Mucosa of descending colon (tissue), 3 donors: Measurements from ENCODE around the gene NR6A1. TPM values are rescaled to one million over a fixed set of nuclear protein-coding genes. Genes with fewer than 3 reads are reported as not detected.

Experiments
- ATAC-seq: fragments of 200-7000 bp; cut with Tn5 transposase; one replicate; pipeline ENCODE4 v1.9.1; 2020; ENCODE audit warnings: mild to moderate bottlenecking, moderate library complexity
- DNase-seq, 3 donors: peaks; one replicate each; pipeline ENCODE4 v3.0.0-alpha.2; 2020
- H3K36me3 ChIP-seq: fragments of 200-600 bp; one replicate; pipeline ENCODE4 v1.8.0; 2021; ENCODE audit warnings: low read depth, mild to moderate bottlenecking
- H3K4me1 ChIP-seq: fragments of 200-600 bp; one replicate; pipeline ENCODE4 v1.8.0; 2021; ENCODE audit warnings: low read depth, mild to moderate bottlenecking
- H3K4me3 ChIP-seq: fragments of 200-600 bp; one replicate; pipeline ENCODE4 v1.8.0; 2021; ENCODE audit warnings: mild to moderate bottlenecking
- H3K9me3 ChIP-seq: fragments of 200-600 bp; one replicate; pipeline ENCODE4 v1.8.0; 2021; ENCODE audit warnings: mild to moderate bottlenecking
- CTCF ChIP-seq: fragments of 200-600 bp; IDR thresholded peaks from one replicate; pipeline ENCODE4 v1.8.0; 2022; ENCODE audit warnings: antibody characterized with exemption, mild to moderate bottlenecking
- intact Hi-C, 2 donors: fragments of 100-400 bp; cut with DNase I in 1 of 2; cut with micrococcal nuclease in 1 of 2; formaldehyde crosslinking; loops; one replicate each; pipeline versions ENCODE4 v1.11.0 to v1.11.1; 2022; cut with DNase I, micrococcal nuclease
- total RNA-seq, 3 donors: library from RNA; stranded (reverse); fragmentation: NEBNext Ultra II Directional in 2 of 3; extraction: Animal tissue kit (Norgen Biotek cat#: 25700) in 2 of 3; gene quantifications; one replicate each; pipeline versions ENCODE4 v1.2.1 to v1.2.4, GENCODE V29; 2021 to 2023
- donor health status: DM: no; HTN: no; CAD: no; lungs with moderate emphysema.
- donor health status: DM: no; HTN: no; CAD: no.
- donor health status: DM: no; HTN: yes; CAD: no.

Gene NR6A1
- total RNA-seq, 3 donors from 2014 or later, result 5.6 to 8.4 (median 7.0) TPM

- intact Hi-C loops, result no loop called here
- no peak for ATAC-seq
- Histone ChIP-seq H3K9me3 (no peaks in the 10 kb centered on the region), H3K36me3 (no peaks in the 10 kb centered on the region), H3K4me1 (peaks cover 6% of the 10 kb centered on the region), H3K4me3 (no peak overlapping the region)
- DNase-seq, result no peak
- TF ChIP-seq CTCF, result no peak
These were observed 116.7 kb downstream of the NR6A1 start for GRCh38 chr9:124654431-124654830.

GRCh38 chr9:124652615-124653393 lies 118.3 kb downstream of the NR6A1 start:
- no peaks in the 10 kb centered on the region for H3K9me3 ChIP-seq
- no peak for ATAC-seq
- intact Hi-C loops, result no loop called here
- no peaks in the 10 kb centered on the region for H3K36me3 ChIP-seq
- no peak for DNase-seq
- peaks cover 2% of the 10 kb centered on the region for H3K4me1 ChIP-seq
- no peak for TF ChIP-seq CTCF
- no peak overlapping the region for H3K4me3 ChIP-seq

GRCh38 chr9:124652203-124652602 lies 118.9 kb downstream of the NR6A1 start:
- no peak for ATAC-seq
- intact Hi-C loops, result no loop called here
- TF ChIP-seq CTCF, result no peak

GRCh38 chr9:124645274-124645673 lies 125.8 kb downstream of the NR6A1 start:
- intact Hi-C loops, result no loop called here
- Histone ChIP-seq H3K36me3 (no peaks in the 10 kb centered on the region), H3K9me3 (no peaks in the 10 kb centered on the region), H3K4me3 (no peak overlapping the region), H3K4me1 (no peaks in the 10 kb centered on the region)
- DNase-seq (no peak), ATAC-seq (no peak)
- TF ChIP-seq CTCF, result no peak

More at GRCh38 chr9:124652203-124652602, 118.9 kb downstream of the NR6A1 start:
- H3K9me3 ChIP-seq, result no peaks in the 10 kb centered on the region
- no peaks in the 10 kb centered on the region for H3K36me3 ChIP-seq
- H3K4me1 ChIP-seq, result no peaks in the 10 kb centered on the region
- H3K4me3 ChIP-seq, result no peak overlapping the region
- no peak for DNase-seq

GRCh38 chr9:124639637-124640036 lies 131.5 kb downstream of the NR6A1 start:
- H3K9me3 ChIP-seq, result no peaks in the 10 kb centered on the region
- H3K4me1 ChIP-seq, result no peaks in the 10 kb centered on the region
- intact Hi-C loops, result no loop called here
- DNase-seq (no peak), ATAC-seq (no peak)
- no peak overlapping the region for H3K4me3 ChIP-seq
- no peak for TF ChIP-seq CTCF
- H3K36me3 ChIP-seq, result no peaks in the 10 kb centered on the region

DNA sequence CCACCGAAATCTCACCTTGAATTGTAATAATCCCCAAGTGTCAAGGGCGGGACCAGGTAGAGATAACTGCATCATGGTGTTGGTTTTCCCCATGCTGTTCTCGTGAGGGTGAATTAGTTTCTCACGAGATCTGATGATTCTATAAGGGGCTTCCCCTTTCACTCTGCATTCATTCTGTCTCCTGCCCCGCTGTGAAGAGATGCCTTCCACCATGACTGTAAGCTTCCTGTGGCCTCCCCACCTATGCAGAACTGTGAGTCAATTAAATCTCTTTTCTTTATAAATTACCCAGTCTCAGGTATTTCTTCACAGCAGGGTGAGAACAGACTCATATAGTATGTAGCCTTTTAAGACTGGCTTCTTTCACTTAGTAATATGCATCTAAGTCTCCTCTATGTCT lies 135.8 kb downstream of the NR6A1 start:
- H3K9me3 ChIP-seq, result no peaks in the 10 kb centered on the region
- intact Hi-C loops, result no loop called here
- TF ChIP-seq CTCF, result no peak
- ATAC-seq (no peak), DNase-seq (no peak)
- H3K4me1 ChIP-seq, result no peaks in the 10 kb centered on the region
- H3K4me3 ChIP-seq, result no peak overlapping the region
- no peaks in the 10 kb centered on the region for H3K36me3 ChIP-seq
